ENCODE data around the gene COPS6.

Gene COPS6

GRCh38 chr7:100079024-100079560 lies 9.7 kb upstream of the COPS6 start:
- TF ChIP-seq CTCF (IDR thresholded peaks at IDR 0.05), result no peak
- Histone ChIP-seq H3K4me1 (ENCODE audit: control insufficient read depth in 1 of 2, insufficient read depth in 1 of 2, low read depth in 1 of 2, low read length in 1 of 2) (peaks cover 21 to 23% of the 10 kb centered on the region in 2 experiments), H3K27ac (no peak overlapping the region), H3K36me3 (peaks cover 33% of the 10 kb centered on the region), H3K4me3 (ENCODE audit: low read depth in 1 of 2, low read length in 1 of 2) (no peak overlapping the region), H3K27me3 (no peaks in the 10 kb centered on the region), H3K9me3 (no peaks in the 10 kb centered on the region)

DNA sequence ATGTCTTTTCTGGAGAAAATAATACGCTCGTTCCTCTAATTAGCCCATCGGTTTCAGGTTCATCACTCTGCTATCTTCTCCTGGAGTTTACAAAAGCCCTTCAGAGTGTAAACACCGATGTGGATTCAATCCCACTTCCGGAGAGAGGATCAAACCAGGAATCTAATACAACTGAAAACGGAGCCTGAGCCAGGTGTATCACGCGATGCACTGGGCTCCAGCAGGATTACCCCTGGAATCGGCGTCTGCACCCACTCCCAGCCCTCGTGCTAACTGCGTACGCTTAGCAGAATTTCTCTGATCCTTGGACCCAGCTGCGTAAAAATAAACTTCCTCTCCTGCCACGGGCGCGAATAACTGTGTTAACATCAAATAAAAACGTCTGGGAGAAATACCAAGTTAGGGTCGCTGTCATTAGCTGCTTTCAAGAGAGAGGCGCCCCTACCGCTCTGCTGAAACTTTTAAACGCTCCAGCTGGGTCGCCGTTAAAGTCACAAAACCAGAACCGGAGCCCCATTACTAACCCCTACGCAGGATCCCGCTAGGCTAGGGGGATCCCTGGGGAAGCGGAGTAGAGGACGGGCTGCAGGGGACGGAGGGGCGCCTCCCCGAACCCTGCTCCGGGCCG lies 7.7 kb upstream of the COPS6 start:
- Histone ChIP-seq H3K36me3 (peaks cover 16% of the 10 kb centered on the region), H3K27ac (peak overlapping the region; percentile 94), H3K9me3 (no peaks in the 10 kb centered on the region), H3K4me3 (ENCODE audit: low read depth in 1 of 2, low read length in 1 of 2) (peak overlapping the region; percentile 76 to 80), H3K4me1 (ENCODE audit: control insufficient read depth in 1 of 2, insufficient read depth in 1 of 2, low read depth in 1 of 2, low read length in 1 of 2) (peaks cover 27 to 30% of the 10 kb centered on the region in 2 experiments), H3K27me3 (no peaks in the 10 kb centered on the region)
- TF ChIP-seq CTCF (IDR thresholded peaks at IDR 0.05), result no peak

- peak; percentile 94 for TF ChIP-seq CTCF (IDR thresholded peaks at IDR 0.05)
- peaks cover 32 to 36% of the 10 kb centered on the region in 2 experiments for H3K4me1 ChIP-seq (ENCODE audit: control insufficient read depth in 1 of 2, insufficient read depth in 1 of 2, low read depth in 1 of 2, low read length in 1 of 2)
- peak within 1 kb of the TSS; percentile 76 to 80 for H3K4me3 ChIP-seq (ENCODE audit: low read depth in 1 of 2, low read length in 1 of 2)
- no peaks in the 10 kb centered on the region for H3K9me3 ChIP-seq
- peaks cover 11% of the 10 kb centered on the region for H3K36me3 ChIP-seq
- no peaks in the 10 kb centered on the region for H3K27me3 ChIP-seq
- peak within 1 kb of the TSS; percentile 94 for H3K27ac ChIP-seq
Measured at GRCh38 chr7:100081535-100082102, 7.2 kb upstream of the COPS6 start, which contains the start of gene ZNF3. Gene ZNF3 (minus strand): TSS chr7:100081723. CDS start chr7:100077357, 4,366 bp downstream.

GRCh38 chr7:100082978-100083377 lies 5.8 kb upstream of the COPS6 start:
- H3K27ac ChIP-seq, result peak overlapping the region; percentile 94

GRCh38 chr7:100085515-100085914 lies 3.3 kb upstream of the COPS6 start:
- Histone ChIP-seq H3K9me3 (no peaks in the 10 kb centered on the region), H3K27me3 (no peaks in the 10 kb centered on the region), H3K27ac (peak overlapping the region; percentile 61), H3K4me3 (ENCODE audit: low read depth in 1 of 2, low read length in 1 of 2) (no peak overlapping the region), H3K4me1 (ENCODE audit: control insufficient read depth in 1 of 2, insufficient read depth in 1 of 2, low read depth in 1 of 2, low read length in 1 of 2) (peaks cover 47 to 54% of the 10 kb centered on the region in 2 experiments), H3K36me3 (peaks cover 2% of the 10 kb centered on the region)
- no peak for TF ChIP-seq CTCF (IDR thresholded peaks at IDR 0.05)

More at GRCh38 chr7:100082978-100083377, 5.8 kb upstream of the COPS6 start:
- peaks cover 5% of the 10 kb centered on the region for H3K36me3 ChIP-seq
- no peak for TF ChIP-seq CTCF (IDR thresholded peaks at IDR 0.05)
- H3K4me1 ChIP-seq (ENCODE audit: control insufficient read depth in 1 of 2, insufficient read depth in 1 of 2, low read depth in 1 of 2, low read length in 1 of 2), result peaks cover 35 to 38% of the 10 kb centered on the region in 2 experiments
- peak overlapping the region; percentile 76 to 80 for H3K4me3 ChIP-seq (ENCODE audit: low read depth in 1 of 2, low read length in 1 of 2)
- H3K27me3 ChIP-seq, result no peaks in the 10 kb centered on the region
- H3K9me3 ChIP-seq, result no peaks in the 10 kb centered on the region

All from neutrophil (primary cell).